RKO (cell line): Measurements from ENCODE around the gene SEMA3B.
"Not testable (repeated sequence)": the region's sequence is repeated elsewhere in the genome, so short reads cannot be mapped to it uniquely, and the experiment has no call there.

Source experiments
- DNase-seq: peaks from one replicate; pipeline ENCODE4 v3.0.0-alpha.2; 2016; ENCODE audit warnings: low spot score

Gene SEMA3B

DNA sequence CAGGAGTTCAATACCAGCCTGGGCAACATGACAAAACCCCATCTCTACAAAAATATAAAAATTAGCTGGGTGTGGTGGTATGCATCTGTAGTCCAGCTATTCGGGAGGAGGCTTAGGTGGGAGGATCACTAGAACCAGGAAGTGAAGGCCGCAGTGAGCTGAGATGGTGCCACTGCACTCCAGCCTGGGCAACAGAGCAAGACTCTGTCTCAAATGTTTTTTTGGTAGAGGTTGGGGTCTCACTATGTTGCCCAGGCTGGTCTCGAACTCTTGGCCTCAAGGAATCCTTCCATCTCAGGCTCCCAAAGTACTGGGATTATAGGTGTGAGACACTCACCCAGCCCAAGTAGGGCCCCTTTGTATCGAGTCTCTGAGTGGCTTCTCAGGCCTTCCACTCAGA is 25.1 kb downstream of the SEMA3B start:
- DNase-seq: no peak

DNA sequence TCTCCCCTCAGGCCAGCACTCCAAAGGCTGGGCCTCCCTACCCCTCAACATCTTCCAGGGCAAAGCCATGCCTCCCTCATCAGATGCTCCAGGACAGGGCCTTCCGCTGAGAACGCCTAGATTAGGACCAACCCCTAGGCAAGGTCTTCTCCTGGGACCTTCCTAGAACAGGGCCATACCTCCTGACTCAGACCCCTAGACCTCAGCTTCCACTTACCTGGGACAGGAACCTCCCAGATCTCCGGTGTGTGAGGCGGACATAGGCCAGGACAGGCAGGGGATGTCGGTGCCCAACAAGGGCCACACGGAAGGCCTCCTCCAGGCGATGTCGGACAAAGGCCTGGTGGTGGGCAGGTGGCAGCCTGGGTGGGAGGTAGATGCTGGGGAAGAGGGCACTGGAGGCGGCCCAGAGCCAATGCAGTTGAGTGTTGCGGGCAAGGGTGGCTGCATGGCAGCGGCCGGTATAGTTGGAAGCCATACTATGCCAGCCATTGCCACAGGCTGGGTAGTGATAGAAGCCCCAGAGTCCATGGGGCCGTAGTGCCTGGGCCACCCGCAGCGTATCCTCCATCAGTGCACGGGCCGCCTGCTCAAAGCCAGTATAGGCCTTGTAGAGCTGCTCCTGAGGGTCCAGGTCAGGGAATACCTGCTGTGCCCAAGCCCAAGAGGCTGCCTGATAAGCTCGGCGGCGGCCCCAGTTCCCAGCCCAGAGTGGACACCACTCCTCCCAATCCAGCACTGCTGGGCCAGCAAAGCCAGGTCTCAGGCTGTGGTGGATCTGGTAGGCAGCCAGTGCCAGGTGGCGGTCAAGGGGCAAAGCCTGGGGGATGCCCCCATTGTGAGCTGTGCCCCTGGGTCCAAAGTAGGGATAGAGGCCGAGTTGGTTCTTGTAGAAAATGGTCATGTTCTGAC is 25.8 kb downstream of the SEMA3B start:
- DNase-seq: no peak

DNA sequence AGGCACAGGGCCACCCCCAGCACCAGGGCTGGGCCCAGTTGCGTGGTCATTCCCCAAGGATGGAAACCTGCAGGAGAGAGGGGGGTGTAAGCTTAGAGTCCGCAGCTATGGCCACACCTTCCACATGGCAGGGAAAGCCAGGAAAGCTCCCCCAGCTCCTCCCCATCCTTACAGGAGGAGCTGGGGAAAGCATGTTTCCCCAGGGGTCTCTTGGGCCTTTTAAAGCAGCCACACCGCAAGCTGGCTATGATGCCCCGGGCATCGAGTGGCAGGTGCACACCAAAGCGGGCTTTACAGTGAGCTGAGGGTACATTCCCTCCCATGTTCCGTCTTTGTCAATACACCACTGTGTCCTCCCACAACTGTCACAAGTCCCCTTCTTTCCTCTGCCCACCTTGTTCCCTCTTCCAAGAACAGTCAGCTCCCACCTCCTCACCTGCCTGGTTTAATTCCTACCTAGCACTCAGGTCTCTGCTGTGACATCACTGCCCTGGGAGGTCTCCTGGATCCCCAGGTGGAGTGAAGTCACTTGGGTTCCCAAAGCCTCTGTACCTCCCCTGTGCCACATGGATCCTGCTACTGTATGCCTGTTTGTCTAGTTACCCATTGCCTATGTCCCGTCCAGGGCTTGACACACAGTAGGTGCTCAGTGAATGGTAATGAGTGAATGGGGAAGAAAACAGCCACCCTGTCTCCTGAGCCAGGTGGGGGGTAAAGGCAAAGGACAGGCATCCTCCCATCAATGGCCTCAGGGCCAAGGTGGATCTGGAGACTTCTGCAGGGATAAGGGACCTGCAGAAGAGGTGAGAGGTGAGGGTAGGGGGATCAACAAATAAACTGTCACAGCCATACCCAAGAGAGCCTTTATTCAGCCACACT is 26.8 kb downstream of the SEMA3B start:
- no peak for DNase-seq

DNA sequence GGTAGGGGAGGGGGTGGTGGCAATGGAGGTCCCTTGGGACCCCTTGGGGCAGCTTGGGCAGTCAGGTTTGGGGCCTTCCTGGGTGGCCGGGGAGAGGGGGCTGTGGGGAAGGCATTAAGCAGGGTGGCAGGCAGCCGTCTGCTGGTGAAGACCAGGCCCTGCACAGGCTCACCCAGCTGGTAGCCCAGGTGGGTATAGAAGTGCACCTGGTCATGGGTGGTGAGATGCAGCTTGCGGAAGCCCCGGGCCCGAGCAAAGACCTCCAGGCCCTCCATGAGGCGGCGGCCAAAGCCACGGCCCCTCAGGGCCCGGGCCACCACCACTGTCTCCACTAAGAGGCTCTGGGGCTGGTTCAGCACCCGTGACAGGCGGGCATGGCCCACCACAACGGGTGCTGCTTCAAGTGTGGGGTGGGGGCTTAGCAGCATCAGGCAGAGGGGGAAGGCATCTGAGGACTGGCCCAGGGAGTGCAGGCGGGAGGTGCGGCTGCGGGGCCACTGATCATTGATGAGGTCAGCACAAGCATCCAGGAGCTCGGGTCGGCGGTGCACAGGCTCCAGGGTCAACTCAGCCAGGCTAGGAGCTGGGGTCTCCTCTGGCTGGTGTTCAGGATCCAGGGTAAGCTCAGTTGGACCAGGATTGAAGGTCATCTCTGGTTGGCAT is 27.9 kb downstream of the SEMA3B start:
- no peak for DNase-seq

DNA sequence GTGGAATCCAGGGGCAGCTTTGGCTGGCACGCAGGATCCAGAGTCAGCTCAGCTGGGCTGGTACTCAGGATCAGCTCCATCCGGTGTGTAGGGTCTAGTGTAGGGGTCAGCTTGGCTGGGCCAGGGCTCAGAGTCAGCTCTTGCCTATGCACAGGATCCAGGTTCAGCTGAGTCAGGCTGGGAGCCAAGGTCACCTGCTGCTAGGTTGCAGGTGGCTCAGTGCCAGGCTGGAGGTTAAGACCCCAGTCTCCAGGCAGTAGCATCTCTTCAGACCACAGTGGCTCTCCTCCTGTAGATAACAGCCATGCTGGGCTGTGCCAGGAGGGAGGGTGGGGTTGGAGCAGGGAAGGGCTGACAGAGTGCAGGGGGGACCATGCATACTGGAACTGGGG is 28.4 kb downstream of the SEMA3B start:
- DNase-seq: no peak

DNA sequence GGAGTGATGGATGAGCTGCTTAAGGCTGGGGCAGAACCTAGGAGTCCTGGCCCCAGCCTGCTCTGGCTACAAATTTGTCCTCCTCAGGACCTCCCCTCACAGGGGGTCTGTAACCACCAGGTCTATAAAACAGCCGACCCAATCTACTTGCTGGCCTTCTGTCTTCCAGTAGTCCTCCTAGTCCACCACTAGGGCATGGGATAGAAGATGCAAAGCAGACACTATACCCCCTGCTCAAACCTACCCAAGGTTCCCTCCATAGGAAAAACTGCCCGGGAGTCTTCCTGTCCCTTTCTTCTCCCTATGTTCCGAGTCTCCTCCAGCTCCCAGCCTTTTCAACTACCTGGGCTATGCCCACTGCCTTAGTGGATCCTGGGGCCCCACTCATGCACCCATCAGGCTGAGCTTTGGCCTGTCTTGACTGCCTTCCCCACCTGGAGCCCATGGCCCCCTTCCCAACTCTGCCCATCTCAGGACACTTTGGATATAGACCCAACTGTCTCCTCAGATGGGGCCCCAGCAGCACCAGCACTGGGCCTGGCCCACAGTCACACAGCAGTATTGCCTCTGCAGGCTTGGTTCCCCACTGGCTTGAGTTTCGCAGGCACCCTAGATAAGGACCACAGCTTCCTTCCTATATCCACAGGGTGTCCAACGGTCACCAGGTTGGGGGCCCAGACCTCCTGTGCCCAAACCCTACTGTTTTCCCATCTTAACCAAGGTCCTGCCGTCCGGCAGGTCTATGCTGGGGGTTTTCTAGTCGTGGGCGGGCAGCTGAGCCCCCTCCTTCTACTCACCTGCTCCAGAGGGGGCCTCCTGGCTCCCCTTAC is 29.2 kb downstream of the SEMA3B start:
- no peak for DNase-seq

DNA sequence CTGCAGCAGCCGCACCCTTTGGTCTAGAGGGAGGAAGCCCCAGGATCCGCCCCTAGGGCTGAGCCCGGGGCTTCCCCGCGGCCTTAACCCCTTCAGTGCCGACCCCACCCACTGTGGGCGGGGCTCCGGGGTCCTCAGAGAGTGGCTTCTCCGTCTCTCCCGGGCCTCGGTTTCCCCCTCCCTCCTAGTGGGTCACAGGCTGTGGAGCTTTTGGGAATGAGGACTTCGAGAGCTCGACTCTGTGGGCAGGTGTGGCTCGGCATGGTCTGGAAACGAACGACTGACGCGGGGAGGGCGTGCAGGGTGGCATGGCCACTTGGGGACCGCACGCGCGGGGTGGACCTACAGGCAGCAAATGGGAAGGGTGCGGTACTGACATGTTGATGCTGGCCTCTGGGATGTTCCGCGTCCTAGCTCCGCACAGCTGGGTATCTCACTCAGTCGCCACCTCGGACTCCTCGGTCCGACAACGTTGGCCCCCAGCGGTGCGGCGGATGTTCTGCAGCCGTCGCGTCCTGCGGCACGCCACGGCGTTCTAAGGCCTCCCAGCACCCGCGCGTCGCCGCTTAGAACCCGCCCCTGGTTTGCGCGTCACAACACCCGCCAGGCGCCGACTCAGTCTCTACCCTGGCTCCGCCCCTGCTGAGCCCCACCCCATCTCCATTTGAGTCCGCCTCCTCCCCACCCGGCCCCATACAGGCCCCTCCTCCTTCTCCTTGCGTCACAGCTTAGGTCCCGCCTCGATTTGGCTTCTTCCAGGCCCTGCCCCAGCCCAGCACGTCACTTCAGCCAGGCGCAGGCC is 30.1 kb downstream of the SEMA3B start, which contains the start of the genes HYAL3 and NAA80:
Gene HYAL3 (minus strand): TSS at position 570 of the 802 bp plus-strand sequence. CDS start 3,803 bp downstream, outside the sequence.
Gene NAA80 (minus strand): TSS at position 570 of the 802 bp plus-strand sequence. CDS start 1,942 bp downstream, outside the sequence.
- peak; percentile 99 for DNase-seq

DNA sequence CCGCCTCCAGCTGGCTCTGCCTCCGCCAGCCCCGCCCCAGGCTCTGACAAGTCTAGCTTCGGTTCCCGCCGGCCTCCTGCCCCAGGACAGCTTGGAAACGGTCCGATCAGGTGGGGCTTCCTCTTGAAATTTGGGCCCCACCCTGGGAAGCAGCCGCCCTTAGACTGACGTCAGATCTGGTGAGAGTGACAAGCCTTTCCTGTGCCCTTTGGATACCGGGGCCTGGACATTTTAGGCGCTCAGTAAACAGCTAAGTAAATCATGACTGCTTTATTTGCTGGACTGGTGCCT is 30.6 kb downstream of the SEMA3B start:
- DNase-seq: no peak

DNA sequence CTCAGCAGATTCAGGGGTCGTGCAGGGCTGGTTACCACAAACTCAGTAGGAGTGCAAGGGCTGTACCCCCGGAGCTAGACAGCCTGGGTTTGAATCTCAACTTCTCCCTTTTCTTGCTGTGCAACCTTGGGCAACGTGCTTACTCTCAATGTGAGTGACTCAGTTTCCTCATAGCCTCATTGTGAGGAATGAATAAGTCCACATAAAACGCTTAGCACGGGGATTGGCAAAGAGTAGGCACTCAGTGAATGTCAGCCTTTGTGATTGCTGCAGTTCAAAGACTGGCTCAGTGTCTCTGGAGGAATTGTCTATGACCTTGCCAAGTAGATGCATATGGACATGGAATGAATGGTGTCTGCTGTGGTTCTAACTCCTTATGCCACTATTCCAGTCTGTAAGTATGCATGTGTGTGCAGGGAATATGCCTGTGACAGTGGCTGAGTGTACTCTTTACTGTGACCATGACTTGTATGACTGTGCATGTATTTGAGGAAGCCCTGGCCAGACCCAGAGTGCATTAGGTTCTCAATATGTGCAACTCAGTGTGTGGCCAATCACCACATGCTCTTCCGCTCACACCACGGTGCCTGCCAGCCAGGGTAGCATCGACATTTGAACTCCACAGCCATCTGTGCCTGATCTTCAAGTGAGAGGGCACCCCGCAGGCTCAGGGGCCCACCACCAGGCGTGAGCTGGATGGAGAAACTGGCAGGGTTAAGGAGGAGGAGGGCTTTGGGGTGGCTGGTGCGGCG is 31.2 kb downstream of the SEMA3B start:
- peak; percentile 80 for DNase-seq

DNA sequence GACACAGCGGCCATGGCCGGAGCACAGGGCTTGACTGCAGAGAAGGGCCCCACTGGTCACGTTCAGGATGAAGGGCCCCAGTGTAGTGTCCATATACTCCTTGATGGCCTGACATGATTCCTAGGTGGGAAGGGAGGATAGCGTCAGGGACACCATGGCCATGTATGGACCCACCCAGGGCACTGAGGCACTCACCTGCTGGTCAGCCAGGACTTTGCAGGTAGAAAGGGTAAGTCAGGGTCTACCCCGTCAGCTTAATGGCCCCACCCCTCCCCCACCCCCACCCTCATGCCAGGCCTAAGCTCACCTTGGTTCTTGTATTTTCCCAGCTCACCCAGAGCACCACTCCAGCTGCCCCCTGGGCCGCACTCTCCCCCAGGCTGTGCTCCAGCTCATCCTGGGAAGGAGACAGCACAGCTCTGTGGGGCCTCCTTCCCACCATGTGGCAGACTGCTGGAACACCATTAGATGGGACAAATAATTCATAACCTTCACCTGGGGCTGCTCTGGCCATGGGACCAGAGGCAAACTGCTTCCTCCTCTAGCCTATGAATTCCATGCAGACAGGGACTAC is 31.8 kb downstream of the SEMA3B start:
- DNase-seq: no peak

DNA sequence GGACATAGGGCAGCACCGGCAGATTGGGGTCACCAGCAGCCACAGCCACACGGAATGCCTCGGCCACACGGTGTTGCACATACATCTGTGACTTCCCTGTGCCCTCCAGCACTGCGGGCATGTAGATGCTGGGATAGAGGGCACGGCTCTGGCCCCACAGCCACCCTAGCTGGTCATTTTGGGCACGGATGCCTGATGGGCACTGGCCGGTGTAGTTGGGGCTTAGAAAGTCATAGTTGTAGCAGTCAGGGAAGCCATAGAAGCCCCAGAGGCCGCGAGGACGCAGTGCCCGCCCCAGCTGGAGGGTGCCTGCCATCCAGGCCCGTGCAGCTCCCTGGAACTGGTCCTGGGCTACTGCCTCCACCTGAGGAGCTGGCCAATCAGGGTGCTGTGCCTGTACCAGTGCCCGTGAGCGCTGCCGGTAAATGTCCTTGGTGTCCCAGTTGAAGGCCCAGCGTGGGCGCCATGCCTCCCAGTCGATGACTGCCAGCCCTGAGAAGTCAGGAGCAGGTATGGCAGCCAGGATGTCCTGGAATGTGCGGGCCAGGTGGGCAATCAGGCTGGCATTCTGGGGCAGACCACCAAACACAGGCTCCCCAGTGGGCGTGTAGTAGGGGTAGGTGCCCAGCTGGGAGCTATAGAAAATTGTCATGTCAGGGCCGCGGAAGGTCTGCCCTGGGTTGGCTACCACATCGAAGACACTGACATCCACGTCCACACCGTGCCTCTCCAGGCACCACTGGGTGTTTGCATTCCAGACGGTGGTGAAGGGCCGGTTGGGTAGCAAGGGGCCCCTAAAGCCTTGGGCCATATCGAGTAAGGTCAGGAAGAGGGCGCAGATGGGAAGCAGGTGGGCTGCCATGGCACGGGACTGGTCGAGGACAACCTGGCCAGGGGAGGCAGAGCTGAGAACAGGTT is 33.4 kb downstream of the SEMA3B start:
- no peak for DNase-seq

DNA sequence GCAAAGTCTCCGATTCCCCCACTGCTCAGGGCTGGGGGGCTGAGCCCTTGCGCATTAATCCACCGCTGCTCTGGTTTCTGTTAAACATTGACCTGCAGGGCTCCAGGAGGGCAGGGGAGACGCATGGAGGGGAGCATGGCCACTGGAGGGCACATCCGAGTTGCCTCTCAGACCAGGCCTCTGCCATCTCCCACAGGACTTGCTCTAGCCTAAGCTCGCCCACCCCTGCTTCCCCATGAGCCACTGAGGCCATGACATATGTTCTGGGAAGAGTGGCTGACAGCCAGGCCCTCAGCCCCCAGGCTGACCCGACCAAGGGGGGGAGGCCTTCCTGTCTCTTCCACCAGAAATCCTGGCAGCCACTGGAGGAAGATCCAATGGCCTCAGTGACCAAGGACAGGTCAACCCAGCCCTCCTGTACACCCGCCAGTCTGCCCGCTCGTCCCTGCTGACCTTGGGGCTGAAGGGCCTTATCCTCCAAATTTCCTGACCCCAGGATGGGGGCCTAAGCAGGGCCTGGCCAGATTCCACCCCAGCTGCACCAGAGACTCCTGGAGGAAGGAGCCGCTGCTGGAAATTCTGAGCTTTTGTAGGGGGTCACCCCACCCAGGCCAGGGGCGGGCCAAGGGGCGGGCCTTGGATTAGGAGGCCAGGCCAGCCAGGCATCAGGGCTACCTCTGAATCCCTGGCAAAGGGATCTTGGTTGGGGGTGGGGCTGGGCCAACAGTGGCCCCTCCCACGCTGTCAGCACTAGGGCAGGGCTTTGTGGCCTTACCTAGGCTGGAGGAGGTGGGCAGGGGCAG is 34.3 kb downstream of the SEMA3B start, which contains the start of gene HYAL1:
Gene HYAL1 (minus strand): TSS at position 562 of the 803 bp plus-strand sequence. CDS start 618 bp downstream, outside the sequence.
- no peak for DNase-seq

DNA sequence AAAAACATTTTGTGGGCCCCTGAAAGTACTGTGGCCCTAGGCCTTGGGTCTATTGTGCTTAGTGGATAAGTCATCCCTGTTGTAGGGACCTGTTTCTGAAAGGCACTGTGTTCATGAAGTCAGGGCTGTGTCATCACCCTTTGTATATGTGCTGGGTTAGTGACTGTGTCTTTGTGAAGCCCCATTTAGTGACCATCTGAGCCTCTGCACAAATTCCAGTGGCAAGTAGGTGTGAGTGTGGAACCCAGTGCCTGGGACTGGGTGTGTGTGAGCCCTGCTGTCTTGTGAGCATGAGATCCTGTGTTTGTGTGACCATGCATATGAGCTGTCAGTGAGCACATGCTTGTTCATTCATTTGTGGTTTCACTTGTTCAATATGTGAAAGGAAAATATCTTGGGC is 35.7 kb downstream of the SEMA3B start:
- DNase-seq: peak; percentile 54

DNA sequence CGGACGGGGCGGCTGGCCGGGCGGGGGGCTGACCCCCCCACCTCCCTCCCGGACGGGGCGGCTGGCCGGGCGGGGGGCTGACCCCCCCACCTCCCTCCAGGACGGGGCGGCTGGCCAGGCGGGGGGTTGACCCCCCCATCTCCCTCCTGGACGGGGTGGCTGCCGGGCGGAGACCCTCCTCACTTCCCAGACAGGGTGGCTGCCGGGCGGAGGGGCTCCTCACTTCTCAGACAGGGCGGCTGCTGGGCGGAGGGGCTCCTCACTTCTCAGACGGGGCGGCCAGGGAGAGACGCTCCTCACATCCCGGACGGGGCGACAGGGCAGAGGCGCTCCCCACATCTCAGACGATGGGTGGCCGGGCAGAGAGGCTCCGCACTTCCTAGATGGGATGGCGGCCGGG is 43.1 kb downstream of the SEMA3B start:
- not testable (repeated sequence) for DNase-seq

DNA sequence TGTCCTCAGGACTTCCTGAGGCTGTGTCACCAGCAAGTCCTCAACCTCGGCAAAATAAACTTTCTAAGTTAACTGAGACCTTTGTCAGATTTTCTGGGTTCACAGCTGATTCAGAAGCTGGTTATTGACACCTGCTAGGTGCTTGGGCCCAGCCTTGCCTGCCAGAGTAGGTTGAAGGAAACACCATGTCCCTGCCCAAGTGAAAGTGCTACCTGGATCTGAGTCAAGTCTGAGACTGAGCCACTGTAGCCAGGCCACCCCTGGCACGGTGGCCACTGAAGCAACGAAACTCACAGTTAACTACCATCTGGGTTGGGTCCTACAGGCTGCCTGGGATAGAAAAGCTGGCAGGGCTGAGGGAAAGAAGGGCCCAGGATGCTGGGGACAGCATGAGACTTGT is 45.4 kb downstream of the SEMA3B start:
- no peak for DNase-seq

DNA sequence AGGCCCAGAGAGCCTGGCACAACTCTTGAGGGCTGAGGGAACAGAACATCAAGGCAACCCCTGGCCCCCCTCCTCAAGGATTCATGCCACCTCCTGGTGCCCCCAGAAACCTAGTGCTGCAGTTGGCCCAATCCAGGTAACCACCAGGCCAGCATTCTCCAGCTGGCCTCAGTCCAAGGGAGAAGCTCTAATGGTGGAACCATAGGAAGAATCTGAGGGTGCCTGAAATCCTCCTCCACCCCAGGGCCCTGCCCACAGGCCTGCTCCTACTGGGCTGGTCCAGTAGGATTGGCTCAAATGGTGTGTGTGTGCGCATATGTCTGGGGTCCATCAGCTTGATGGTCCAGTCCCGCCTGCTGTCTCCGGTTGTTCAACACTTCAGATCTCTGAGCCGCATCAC is 45.9 kb downstream of the SEMA3B start:
- DNase-seq: no peak

DNA sequence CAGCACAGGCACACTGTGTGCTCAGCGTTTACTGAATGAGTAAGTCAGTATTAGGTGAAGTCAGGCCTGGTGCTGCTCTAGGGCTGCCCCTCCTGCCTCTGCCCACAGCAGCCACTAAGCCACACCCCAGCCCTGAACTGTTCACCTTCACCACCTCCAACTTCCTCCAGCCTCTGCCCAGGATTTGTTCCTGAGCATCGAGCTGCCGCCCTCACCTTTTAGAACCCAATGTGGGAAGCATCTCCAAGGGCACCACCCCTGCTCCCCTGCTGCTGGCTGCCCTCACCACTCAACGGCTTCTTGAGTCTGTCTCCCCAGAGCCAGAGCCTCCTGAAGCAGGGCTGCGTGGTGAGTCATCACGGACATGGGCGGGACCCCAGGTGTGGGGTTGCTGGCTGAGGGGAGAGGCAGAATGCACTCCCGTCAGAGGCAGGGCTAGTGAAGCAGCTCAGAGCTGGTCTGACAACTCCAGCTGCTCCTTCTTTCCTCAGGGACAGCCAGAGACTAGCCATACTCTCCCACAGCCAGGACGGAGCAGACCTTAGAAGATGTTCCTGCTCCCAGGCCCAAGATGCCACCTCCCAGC is 47.8 kb downstream of the SEMA3B start:
- DNase-seq: no peak
